ENCODE results near the gene MALSU1.

Gene MALSU1

DNA sequence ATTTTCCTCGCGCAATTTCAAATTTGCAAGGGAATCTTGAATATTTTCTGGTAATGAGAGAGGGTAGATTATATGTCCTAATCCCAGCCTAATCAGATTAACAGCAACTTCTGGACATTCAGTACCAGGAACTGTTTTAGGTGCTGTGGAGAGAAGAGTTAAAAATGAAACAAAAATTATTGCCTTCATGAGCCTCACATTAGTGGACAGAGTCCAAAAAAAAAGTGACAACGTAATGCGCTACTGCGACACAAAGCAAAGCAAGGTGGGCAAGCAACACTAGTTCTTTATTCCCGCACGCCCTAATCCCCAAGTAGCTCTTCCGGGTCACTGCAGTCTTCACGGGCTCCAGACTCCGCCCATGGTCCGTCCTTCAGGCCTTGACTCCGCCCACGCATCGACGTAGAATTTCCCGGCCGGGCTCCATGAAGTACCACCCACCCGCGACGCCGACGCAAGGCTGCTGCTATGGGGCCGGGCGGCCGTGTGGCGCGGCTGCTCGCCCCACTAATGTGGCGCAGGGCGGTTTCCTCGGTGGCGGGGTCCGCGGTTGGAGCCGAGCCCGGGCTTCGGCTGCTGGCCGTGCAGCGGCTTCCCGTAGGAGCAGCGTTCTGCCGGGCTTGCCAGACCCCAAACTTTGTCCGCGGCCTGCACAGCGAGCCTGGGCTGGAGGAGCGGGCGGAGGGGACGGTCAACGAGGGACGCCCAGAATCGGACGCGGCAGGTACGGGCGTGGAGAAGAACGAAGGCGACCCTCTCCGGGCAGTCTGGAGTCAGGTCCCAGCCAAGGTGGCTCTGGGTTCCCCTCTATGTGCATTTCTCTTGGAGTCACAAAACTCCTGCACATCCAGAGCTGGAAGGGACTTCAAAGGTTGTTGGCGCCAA lies at the start of gene MALSU1:
Gene MALSU1, plus strand, starts transcription at position 455 of the 885 bp plus-strand sequence. Its CDS starts 14 bp downstream, at position 469.
- DNase-seq (ENCODE audit: low read depth), result peak; percentile 95

- no peak for DNase-seq (ENCODE audit: low read depth)
These were observed 49.7 kb upstream of the MALSU1 start for GRCh38 chr7:23249486-23249885.

DNA sequence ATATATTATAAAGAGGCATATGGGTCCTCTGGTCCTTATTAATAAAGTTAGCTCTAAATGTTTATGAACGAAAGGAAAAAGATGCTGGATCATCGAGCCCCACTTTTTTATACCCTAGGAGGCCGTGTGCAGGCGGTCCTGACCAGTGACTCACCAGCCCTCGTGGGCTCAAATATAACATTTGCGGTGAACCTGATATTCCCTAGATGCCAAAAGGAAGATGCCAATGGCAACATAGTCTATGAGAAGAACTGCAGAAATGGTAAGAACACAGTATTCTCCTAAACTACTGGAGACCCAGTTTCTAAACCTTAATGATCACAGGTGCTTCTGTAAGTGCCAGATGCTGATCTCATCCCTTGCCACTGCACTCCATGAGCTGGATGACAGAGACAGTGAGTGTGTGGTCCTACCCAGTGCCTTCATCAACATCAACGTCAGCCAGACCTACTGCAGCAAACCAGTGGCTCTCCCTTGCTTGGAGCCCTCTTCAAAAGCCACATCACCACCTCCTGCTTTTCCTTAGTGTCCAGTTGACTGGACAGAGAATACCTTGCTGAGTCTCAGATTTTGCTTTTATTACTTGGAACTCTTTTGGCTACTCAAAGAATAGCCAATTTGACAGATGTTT lies 45.0 kb upstream of the MALSU1 start:
- DNase-seq (ENCODE audit: low read depth), result no peak

DNA sequence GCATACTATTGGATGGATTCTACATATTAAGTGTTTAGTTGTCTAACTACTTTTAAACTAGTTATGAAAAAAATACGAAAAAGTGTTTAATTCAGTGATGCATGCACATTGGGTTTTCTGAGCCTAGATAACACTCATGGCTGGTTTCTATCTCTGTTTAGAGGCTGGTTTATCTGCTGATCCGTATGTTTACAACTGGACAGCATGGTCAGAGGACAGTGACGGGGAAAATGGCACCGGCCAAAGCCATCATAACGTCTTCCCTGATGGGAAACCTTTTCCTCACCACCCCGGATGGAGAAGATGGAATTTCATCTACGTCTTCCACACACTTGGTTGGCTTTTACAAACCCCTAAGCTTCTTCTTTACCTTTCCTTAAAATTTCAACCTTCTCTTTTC lies 42.4 kb upstream of the MALSU1 start:
- no peak for DNase-seq (ENCODE audit: low read depth)

DNA sequence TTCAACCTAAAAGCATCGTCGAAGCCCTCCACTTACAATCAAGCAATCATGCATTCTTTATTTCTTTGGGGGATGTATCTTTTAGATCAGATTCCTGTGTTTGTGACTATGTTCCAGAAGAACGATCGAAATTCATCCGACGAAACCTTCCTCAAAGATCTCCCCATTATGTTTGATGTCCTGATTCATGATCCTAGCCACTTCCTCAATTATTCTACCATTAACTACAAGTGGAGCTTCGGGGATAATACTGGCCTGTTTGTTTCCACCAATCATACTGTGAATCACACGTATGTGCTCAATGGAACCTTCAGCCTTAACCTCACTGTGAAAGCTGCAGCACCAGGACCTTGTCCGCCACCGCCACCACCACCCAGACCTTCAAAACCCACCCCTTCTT lies 38.8 kb upstream of the MALSU1 start:
- DNase-seq (ENCODE audit: low read depth), result no peak

GRCh38 chr7:23261843-23262452 lies 37.2 kb upstream of the MALSU1 start:
- DNase-seq (ENCODE audit: low read depth), result peak; percentile 32

GRCh38 chr7:23264916-23265458 lies 34.2 kb upstream of the MALSU1 start:
- DNase-seq (ENCODE audit: low read depth), result no peak

GRCh38 chr7:23266918-23267317 lies 32.2 kb upstream of the MALSU1 start:
- DNase-seq (ENCODE audit: low read depth), result no peak

DNA sequence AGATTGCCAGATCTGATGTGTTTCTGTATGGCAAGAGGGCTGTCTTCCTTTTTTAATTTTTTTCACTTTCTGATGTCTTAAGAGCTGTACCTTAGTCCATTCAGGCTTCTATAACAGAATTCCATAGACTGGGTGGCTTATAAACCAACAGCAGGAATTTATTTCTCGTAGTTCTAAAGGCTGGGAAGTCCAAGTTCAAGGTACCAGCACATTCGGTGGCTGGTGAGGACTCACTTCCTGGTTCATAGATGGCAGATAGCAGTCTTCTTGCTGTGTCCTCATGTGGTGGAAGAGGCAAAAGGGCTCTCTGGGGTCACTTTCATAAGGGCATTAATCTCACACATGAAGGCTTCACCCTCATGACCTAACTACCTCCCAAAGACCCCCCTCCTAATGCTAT lies 31.8 kb upstream of the MALSU1 start:
- no peak for DNase-seq (ENCODE audit: low read depth)

GRCh38 chr7:23268167-23268566 lies 31.0 kb upstream of the MALSU1 start:
- no peak for DNase-seq (ENCODE audit: low read depth)

- DNase-seq (ENCODE audit: low read depth), result no peak
These were observed 30.4 kb upstream of the MALSU1 start for GRCh38 chr7:23268746-23269145.

DNA sequence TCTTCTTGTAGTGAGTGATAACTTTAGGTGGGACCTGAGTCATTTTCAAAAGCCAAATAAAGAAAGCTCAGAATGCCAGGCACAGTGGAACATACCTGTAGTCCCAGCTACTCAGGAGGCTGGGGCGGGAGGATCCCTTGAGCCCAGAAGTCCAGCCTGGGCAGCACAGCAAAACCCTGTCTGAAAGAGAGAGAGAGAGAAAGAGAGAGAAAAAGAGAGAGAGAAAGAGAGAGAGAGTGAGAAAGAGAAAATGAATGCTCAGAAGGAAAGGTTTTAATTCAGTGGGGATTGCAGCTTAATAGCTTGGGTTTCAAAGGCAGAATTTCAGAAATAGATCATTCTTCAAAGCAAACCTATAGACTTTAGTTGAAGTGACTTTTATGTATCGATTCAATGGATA lies 26.9 kb upstream of the MALSU1 start:
- DNase-seq (ENCODE audit: low read depth), result no peak

- DNase-seq (ENCODE audit: low read depth), result peak; percentile 82
These were observed 26.0 kb upstream of the MALSU1 start for GRCh38 chr7:23273141-23273599.

DNA sequence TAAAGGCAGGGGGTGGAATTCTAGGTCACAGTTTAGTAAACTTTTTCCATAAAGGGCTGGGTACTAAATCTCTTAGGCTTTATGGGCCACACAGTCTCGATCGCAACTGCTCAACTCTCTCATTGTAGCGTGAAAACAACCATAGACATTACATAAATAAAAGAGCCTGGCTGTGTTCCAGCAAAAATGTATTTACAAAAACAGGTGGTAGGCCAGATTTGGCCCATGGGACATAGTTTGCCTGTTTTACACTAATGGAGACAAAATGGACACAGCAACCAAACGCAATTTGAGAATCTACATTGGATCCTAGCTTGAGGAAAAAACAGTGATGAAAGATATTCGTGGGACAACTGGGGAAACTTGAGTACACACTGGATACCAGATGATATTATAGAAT lies 23.2 kb upstream of the MALSU1 start:
- no peak for DNase-seq (ENCODE audit: low read depth)

GRCh38 chr7:23276376-23276775 lies 22.8 kb upstream of the MALSU1 start:
- no peak for DNase-seq (ENCODE audit: low read depth)

DNA sequence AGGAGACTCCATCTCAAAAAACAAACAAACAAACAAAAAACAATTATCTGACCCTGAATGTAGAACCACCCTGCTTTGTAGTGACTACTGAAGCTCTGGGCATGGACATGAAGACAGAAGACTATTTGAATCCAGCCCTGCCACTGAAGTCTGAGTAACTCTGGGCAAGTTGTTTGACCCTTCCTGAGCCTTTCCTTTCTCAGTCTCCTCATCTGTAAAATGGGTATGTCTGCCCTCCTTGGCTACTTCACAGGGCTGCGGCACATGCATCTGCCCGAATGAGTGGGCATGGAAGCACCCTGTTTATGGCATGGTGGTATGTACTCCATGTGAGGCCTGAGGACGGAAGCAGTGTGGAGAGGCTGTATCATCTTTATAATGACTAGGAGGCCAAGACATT lies 22.2 kb upstream of the MALSU1 start:
- no peak for DNase-seq (ENCODE audit: low read depth)

GRCh38 chr7:23277359-23277989 lies 21.7 kb upstream of the MALSU1 start:
- no peak for DNase-seq (ENCODE audit: low read depth)

GRCh38 chr7:23279819-23280525 lies 19.2 kb upstream of the MALSU1 start:
- DNase-seq (ENCODE audit: low read depth), result no peak

DNA sequence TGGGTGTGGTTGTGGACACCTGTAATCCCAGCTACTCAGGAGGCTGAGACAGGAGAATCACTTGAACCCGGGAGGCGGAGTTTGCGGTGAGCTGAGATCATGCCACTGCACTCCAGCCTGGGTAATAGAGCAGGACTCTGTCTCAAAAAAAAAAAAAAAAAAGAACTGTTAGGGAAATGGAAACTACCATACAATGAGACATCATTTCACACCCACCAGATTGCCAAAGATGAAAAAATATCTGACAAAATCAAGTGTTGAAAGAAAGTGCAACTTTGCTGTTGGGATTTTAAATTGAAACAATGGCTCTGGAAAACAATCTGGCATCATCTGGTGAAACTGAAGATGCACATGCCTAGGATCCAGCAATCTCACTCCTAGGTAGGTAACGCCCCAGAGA lies 16.1 kb upstream of the MALSU1 start:
- no peak for DNase-seq (ENCODE audit: low read depth)

DNA sequence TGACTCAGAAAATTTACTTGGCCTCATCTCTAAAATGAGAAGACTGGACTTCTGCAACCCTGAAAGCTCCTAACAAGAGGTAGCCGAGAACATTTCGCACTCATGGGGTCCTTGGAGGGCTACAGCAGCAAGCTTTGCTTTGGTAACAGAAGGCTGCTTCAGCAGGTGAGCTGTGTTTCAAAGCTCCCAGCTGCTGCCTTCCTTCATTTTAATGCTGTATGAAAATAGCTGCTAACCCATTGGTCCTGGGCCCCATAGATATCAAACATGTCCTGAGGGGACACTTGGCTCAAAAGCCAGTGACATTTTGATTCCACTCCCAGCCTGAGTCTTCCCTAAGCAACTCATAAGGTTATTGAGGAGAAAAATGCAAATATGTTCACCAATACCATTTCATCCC lies 14.3 kb upstream of the MALSU1 start:
- no peak for DNase-seq (ENCODE audit: low read depth)
